Measurements from ENCODE around the gene BRCA1. TPM values are rescaled to one million over a fixed set of nuclear protein-coding genes. Genes with fewer than 3 reads are reported as not detected.

The BRCA1 gene
- total RNA-seq, 3 donors from 2014 or later = 8.8 to 17.4 (median 10.3) TPM

GRCh38 chr17:43043307-43043706, 81.9 kb downstream of the BRCA1 start:
- intact Hi-C loops (cut with DNase I, micrococcal nuclease) = no loop called here
- H3K4me3 ChIP-seq = no peak overlapping the region
- H3K36me3 ChIP-seq (ENCODE audit: low read depth) = no peaks in the 10 kb centered on the region
- H3K9me3 ChIP-seq = no peaks in the 10 kb centered on the region
- no peak for TF ChIP-seq CTCF (IDR thresholded peaks at IDR 0.05)
- DNase-seq (no peak), ATAC-seq (no peak)
- no peaks in the 10 kb centered on the region for H3K4me1 ChIP-seq (ENCODE audit: low read depth)

GRCh38 chr17:43042025-43042628, 83.0 kb downstream of the BRCA1 start:
- no peak overlapping the region for H3K4me3 ChIP-seq
- no peaks in the 10 kb centered on the region for H3K4me1 ChIP-seq (ENCODE audit: low read depth)
- ATAC-seq = no peak
- no peak for DNase-seq
- H3K9me3 ChIP-seq = no peaks in the 10 kb centered on the region
- H3K36me3 ChIP-seq (ENCODE audit: low read depth) = no peaks in the 10 kb centered on the region
- TF ChIP-seq CTCF (IDR thresholded peaks at IDR 0.05) = no peak
- intact Hi-C loops (cut with DNase I, micrococcal nuclease) = no loop called here

GRCh38 chr17:43040655-43041054, 84.5 kb downstream of the BRCA1 start:
- intact Hi-C loops (cut with DNase I, micrococcal nuclease) = no loop called here
- Histone ChIP-seq H3K36me3 (ENCODE audit: low read depth) (no peaks in the 10 kb centered on the region), H3K9me3 (no peaks in the 10 kb centered on the region), H3K4me1 (ENCODE audit: low read depth) (no peaks in the 10 kb centered on the region), H3K4me3 (no peak overlapping the region)
- ATAC-seq (no peak), DNase-seq (no peak)
- no peak for TF ChIP-seq CTCF (IDR thresholded peaks at IDR 0.05)

GRCh38 chr17:43039646-43040045, 85.5 kb downstream of the BRCA1 start:
- TF ChIP-seq CTCF (IDR thresholded peaks at IDR 0.05) = no peak

GRCh38 chr17:43034894-43035293, 90.3 kb downstream of the BRCA1 start:
- DNase-seq (no peak), ATAC-seq (no peak)
- Histone ChIP-seq H3K4me1 (ENCODE audit: low read depth) (no peaks in the 10 kb centered on the region), H3K4me3 (no peak overlapping the region), H3K36me3 (ENCODE audit: low read depth) (no peaks in the 10 kb centered on the region), H3K9me3 (no peaks in the 10 kb centered on the region)
- no peak for TF ChIP-seq CTCF (IDR thresholded peaks at IDR 0.05)
- intact Hi-C loops (cut with DNase I, micrococcal nuclease) = no loop called here

More at GRCh38 chr17:43039646-43040045, 85.5 kb downstream of the BRCA1 start:
- intact Hi-C loops (cut with DNase I, micrococcal nuclease) = no loop called here
- no peaks in the 10 kb centered on the region for H3K4me1 ChIP-seq (ENCODE audit: low read depth)
- no peak for DNase-seq
- H3K36me3 ChIP-seq (ENCODE audit: low read depth) = no peaks in the 10 kb centered on the region
- ATAC-seq = no peak
- no peaks in the 10 kb centered on the region for H3K9me3 ChIP-seq
- H3K4me3 ChIP-seq = no peak overlapping the region

Data from mucosa of descending colon (tissue), 3 donors.